Panc1 (cell line): ENCODE measurements around the gene SERP1. TPM values are rescaled to one million over a fixed set of nuclear protein-coding genes. Genes with fewer than 3 reads are reported as not detected.

Experiments
- ATAC-seq: fragments of 200-7000 bp; cut with Tn5 transposase; 2 replicates; pipeline ENCODE4 v1.9.1; 2020; ENCODE audit warnings: mild to moderate bottlenecking, moderate library complexity
- BruUV-seq: library from RNA; stranded (reverse); fragments of 400-500 nt; replicated peaks from 2 replicates; lab custom pipeline; 2021; lab: Mats Ljungman, UMichigan
- CTCF ChIA-PET: fragments of 300-600 bp; sonication (Branson Sonifier 250); formaldehyde crosslinking; loops from one replicate; lab custom pipeline; 2022; ENCODE audit warnings: antibody characterized with exemption; lab: Charles Lee
- POLR2A ChIA-PET: fragments of 300-600 bp; sonication (Branson Sonifier 250); formaldehyde crosslinking; loops from one replicate; lab custom pipeline; 2022; ENCODE audit warnings: antibody characterized with exemption; lab: Charles Lee
- DNase-seq: peaks from one replicate; pipeline ENCODE4 v3.0.0-alpha.2; 2010; ENCODE audit warnings: low read depth, low spot score
- H3K27ac ChIP-seq: 2 replicates; pipeline ENCODE4 v1.5.1; 2011; ENCODE audit warnings: mild to moderate bottlenecking, low read length, inconsistent platforms
- H3K27me3 ChIP-seq: fragments of 200-500 bp; sonication (Bioruptor generic); 2 replicates; pipeline ENCODE4 v1.6.0; 2014; ENCODE audit warnings: low read length, inconsistent platforms; ENCODE audit not compliant: control insufficient read depth, insufficient read depth
- H3K36me3 ChIP-seq: fragments of 200-500 bp; sonication (Bioruptor generic); 2 replicates; pipeline ENCODE4 v1.5.1; 2014; ENCODE audit warnings: inconsistent platforms, mild to moderate bottlenecking, low read length, moderate library complexity; ENCODE audit not compliant: control insufficient read depth, insufficient read depth
- H3K4me1 ChIP-seq: 2 replicates; pipeline ENCODE4 v1.5.1; 2011; ENCODE audit warnings: inconsistent platforms, mild to moderate bottlenecking, low read length, moderate library complexity; ENCODE audit not compliant: control insufficient read depth, insufficient read depth
- H3K4me3 ChIP-seq, 2 experiments: 2 replicates each; pipeline ENCODE4 v1.5.1; 2011 to 2012; ENCODE audit warnings: low read depth in 2 of 2, low read length in 2 of 2, mild to moderate bottlenecking in 2 of 2, inconsistent platforms in 1 of 2, moderate library complexity in 1 of 2
- H3K9me3 ChIP-seq: fragments of 200-500 bp; sonication (Bioruptor generic); 2 replicates; pipeline ENCODE4 v1.5.1; 2014; ENCODE audit warnings: low read depth, mild to moderate bottlenecking, inconsistent platforms, low read length, moderate library complexity; ENCODE audit not compliant: control insufficient read depth, insufficient read depth
- POLR2AphosphoS5 ChIP-seq: IDR thresholded peaks from 2 replicates; pipeline ENCODE4 v1.6.1; 2012; ENCODE audit warnings: mild to moderate bottlenecking, low read depth, low read length, moderate library complexity
- SIN3A ChIP-seq: IDR thresholded peaks from 2 replicates; pipeline ENCODE4 v1.6.1; 2012; ENCODE audit warnings: low read depth, mild to moderate bottlenecking, low read length, moderate library complexity, borderline replicate concordance; ENCODE audit not compliant: insufficient read depth
- TCF7L2 ChIP-seq: IDR thresholded peaks from 2 replicates; pipeline ENCODE4 v1.6.1; 2011; ENCODE audit warnings: mild to moderate bottlenecking, low read depth, low read length, inconsistent platforms
- in situ Hi-C: cut with HindIII; loops from 2 replicates; pipeline ENCODE4 v1.10.0; 2016; ENCODE audit warnings: low sequenced_read_pairs, low pct_unique_long_range_greater_than_20kb
- intact Hi-C: fragments of 100-400 bp; cut with micrococcal nuclease; formaldehyde crosslinking; loops from one replicate; pipeline ENCODE4 v1.10.0; 2022; ENCODE audit not compliant: unreplicated experiment
- total RNA-seq: library from RNA; stranded (reverse); gene quantifications from one replicate; pipeline ENCODE4 v1.2.1, GENCODE V29; 2021; ENCODE audit not compliant: unreplicated experiment
- TF ChIP-seq, protein P1 (sequence below): fragments of 450-650 bp; IDR thresholded peaks from 2 replicates; pipeline ENCODE4 v1.5.1; 2017; ENCODE audit warnings: mild to moderate bottlenecking
- TF ChIP-seq, protein P2 (sequence below), 2 experiments: IDR thresholded peaks; 2 replicates each; pipeline ENCODE4 v1.6.1; 2011 to 2012; ENCODE audit warnings: low read depth in 2 of 2, control low read depth in 1 of 2, low read length in 1 of 2, mild to moderate bottlenecking in 1 of 2, moderate library complexity in 1 of 2; ENCODE audit not compliant: insufficient read depth in 1 of 2

Gene SERP1
- total RNA-seq, 1 experiment from 2014 or later: 75.0 TPM

DNA sequence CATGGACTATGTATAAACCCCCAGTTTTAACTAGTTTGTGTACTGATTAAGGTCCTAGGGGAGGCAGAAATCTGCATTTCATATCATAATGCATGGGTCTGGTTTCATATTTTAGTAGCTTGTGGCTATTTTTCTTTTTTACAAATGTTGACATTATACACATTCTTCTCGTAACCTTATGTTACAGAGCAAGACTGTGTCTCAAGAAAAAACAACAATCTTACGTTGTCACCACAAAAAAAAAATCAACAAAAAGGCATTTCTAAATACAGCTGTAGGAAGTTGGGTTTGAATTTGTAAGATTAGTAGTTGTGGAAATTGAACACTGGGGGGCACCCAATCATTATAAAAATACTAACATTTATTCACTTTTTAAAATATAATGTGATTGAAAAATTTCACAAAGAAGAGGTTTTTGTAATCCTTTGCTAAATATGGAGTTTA lies 17.9 kb downstream of the SERP1 start:
- ChIA-PET POLR2A (interaction anchor here (0.5 kb wide), 1 partner anchor 229 kb away, joined by 4 read pairs; no protein-coding TSS in a partner anchor), CTCF (no interaction called here)
- Histone ChIP-seq H3K27ac (no peak overlapping the region), H3K4me3 (no peak overlapping the region), H3K4me1 (0 out of 2 replicates have a peak, but pooled peaks cover 5% of the 10 kb centered on the region), H3K36me3 (no peaks in the 10 kb centered on the region), H3K27me3 (no peaks in the 10 kb centered on the region), H3K9me3 (no peaks in the 10 kb centered on the region)
- ATAC-seq: no peak
- in situ Hi-C loops: no loop called here
- intact Hi-C loops: loop anchor here (10.0 kb wide), 1 partner anchor 196 kb away; no protein-coding TSS in a partner anchor
- TF ChIP-seq POLR2AphosphoS5: no peak
- no peak for TF ChIP-seq SIN3A
- TF ChIP-seq TCF7L2: no peak
- TF ChIP-seq, protein P1, sequence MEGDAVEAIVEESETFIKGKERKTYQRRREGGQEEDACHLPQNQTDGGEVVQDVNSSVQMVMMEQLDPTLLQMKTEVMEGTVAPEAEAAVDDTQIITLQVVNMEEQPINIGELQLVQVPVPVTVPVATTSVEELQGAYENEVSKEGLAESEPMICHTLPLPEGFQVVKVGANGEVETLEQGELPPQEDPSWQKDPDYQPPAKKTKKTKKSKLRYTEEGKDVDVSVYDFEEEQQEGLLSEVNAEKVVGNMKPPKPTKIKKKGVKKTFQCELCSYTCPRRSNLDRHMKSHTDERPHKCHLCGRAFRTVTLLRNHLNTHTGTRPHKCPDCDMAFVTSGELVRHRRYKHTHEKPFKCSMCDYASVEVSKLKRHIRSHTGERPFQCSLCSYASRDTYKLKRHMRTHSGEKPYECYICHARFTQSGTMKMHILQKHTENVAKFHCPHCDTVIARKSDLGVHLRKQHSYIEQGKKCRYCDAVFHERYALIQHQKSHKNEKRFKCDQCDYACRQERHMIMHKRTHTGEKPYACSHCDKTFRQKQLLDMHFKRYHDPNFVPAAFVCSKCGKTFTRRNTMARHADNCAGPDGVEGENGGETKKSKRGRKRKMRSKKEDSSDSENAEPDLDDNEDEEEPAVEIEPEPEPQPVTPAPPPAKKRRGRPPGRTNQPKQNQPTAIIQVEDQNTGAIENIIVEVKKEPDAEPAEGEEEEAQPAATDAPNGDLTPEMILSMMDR: no peak; the same call in 1 of the 2 replicates
- TF ChIP-seq, protein P2, sequence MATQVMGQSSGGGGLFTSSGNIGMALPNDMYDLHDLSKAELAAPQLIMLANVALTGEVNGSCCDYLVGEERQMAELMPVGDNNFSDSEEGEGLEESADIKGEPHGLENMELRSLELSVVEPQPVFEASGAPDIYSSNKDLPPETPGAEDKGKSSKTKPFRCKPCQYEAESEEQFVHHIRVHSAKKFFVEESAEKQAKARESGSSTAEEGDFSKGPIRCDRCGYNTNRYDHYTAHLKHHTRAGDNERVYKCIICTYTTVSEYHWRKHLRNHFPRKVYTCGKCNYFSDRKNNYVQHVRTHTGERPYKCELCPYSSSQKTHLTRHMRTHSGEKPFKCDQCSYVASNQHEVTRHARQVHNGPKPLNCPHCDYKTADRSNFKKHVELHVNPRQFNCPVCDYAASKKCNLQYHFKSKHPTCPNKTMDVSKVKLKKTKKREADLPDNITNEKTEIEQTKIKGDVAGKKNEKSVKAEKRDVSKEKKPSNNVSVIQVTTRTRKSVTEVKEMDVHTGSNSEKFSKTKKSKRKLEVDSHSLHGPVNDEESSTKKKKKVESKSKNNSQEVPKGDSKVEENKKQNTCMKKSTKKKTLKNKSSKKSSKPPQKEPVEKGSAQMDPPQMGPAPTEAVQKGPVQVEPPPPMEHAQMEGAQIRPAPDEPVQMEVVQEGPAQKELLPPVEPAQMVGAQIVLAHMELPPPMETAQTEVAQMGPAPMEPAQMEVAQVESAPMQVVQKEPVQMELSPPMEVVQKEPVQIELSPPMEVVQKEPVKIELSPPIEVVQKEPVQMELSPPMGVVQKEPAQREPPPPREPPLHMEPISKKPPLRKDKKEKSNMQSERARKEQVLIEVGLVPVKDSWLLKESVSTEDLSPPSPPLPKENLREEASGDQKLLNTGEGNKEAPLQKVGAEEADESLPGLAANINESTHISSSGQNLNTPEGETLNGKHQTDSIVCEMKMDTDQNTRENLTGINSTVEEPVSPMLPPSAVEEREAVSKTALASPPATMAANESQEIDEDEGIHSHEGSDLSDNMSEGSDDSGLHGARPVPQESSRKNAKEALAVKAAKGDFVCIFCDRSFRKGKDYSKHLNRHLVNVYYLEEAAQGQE (IDR thresholded peaks at IDR 0.05; ENCODE audit: insufficient read depth in 1 of 2, low read depth in 2 of 2, low read length in 1 of 2): no peak
- no peak for DNase-seq
- BruUV-seq: no TSS peak

DNA sequence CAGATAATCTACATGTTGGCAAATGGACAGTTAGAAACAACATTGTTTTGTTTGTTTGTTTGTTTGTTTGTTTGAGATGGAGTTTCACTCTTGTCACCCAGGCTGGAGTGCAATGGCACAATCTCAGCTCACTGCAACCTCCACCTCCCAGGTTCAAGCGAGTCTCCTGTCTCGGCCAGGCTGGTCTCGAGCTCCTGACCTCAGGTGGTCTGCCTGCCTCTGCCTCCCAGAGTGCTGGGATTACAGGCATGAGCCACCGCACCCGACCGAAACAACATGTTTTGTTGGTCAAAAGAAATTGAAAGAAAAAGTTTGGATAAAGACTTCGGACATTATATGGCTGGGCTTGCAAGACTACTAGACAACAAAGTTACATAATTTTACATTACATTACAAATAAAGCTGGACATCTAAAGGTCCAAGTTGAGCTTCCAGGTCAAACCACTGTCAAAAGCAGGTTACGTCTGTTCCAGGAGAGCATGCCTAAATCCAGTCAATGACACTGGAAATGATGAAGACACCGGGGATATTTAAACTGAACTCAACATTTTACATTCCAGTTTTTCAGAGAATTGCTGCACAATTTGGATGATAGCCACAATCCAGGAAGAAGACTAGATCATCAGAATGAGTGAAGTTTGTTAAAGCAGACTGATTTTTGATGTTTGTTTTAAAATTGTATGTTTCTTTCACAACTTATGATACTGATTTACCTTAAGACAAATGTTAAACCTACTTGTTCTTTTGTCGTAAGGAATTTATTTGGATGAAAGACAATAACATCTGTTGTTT lies 18.6 kb downstream of the SERP1 start:
- ChIA-PET POLR2A (interaction anchor here (0.7 kb wide), 1 partner anchor 345 kb away, joined by 3 read pairs; no protein-coding TSS in a partner anchor), CTCF (interaction anchor here (0.6 kb wide), 1 partner anchor 337 kb away, joined by 3 read pairs; no protein-coding TSS in a partner anchor)
- Histone ChIP-seq H3K4me1 (0 out of 2 replicates have a peak, but pooled peaks cover 5% of the 10 kb centered on the region), H3K27ac (no peak overlapping the region), H3K27me3 (no peaks in the 10 kb centered on the region), H3K4me3 (no peak overlapping the region), H3K36me3 (no peaks in the 10 kb centered on the region), H3K9me3 (no peaks in the 10 kb centered on the region)
- DNase-seq: no peak
- in situ Hi-C loops: no loop called here
- TF ChIP-seq TCF7L2: no peak
- no peak for TF ChIP-seq SIN3A
- TF ChIP-seq, protein P2 (IDR thresholded peaks at IDR 0.05; ENCODE audit: insufficient read depth in 1 of 2, low read depth in 2 of 2, low read length in 1 of 2): no peak
- TF ChIP-seq, protein P1: no peak
- no peak for TF ChIP-seq POLR2AphosphoS5
- intact Hi-C loops: loop anchor here (10.0 kb wide), 1 partner anchor 197 kb away; no protein-coding TSS in a partner anchor
- BruUV-seq: no TSS peak
- peak; percentile 49 for ATAC-seq
